Stimulated activated naive CD4-positive, alpha-beta T cell treated with Interleukin-2 at 50 U/mL for 16 hours (primary cell): Measurements from ENCODE around the gene CCNQ.

Experiments used
- DNase-seq: peaks from one replicate; lab custom pipeline; 2025; lab: John Stamatoyannopoulos, UW

Gene CCNQ

GRCh38 chrX:153637121-153638040 lies 38.4 kb upstream of the CCNQ start:
- DNase-seq, result no peak

GRCh38 chrX:153636716-153637115 lies 37.8 kb upstream of the CCNQ start:
- no peak for DNase-seq

GRCh38 chrX:153635788-153636668 lies 37.1 kb upstream of the CCNQ start:
- peak; percentile 16 for DNase-seq

GRCh38 chrX:153635388-153635787 lies 36.4 kb upstream of the CCNQ start:
- DNase-seq, result no peak

- no peak for DNase-seq
Observed at GRCh38 chrX:153634832-153635231, 35.9 kb upstream of the CCNQ start.

- no peak for DNase-seq
Observed at GRCh38 chrX:153634236-153634635, 35.3 kb upstream of the CCNQ start.

- DNase-seq, result no peak
Observed at GRCh38 chrX:153633607-153634180, 34.8 kb upstream of the CCNQ start.

GRCh38 chrX:153633048-153633447 lies 34.1 kb upstream of the CCNQ start:
- DNase-seq, result no peak

GRCh38 chrX:153632595-153632946 lies 33.6 kb upstream of the CCNQ start:
- DNase-seq, result no peak

- no peak for DNase-seq
Observed at GRCh38 chrX:153631907-153632594, 33.1 kb upstream of the CCNQ start.

- no peak for DNase-seq
Observed at GRCh38 chrX:153631346-153631745, 32.4 kb upstream of the CCNQ start.

GRCh38 chrX:153628665-153629064 lies 29.7 kb upstream of the CCNQ start:
- no peak for DNase-seq

- no peak for DNase-seq
Observed at GRCh38 chrX:153628129-153628528, 29.2 kb upstream of the CCNQ start.

- DNase-seq, result no peak
Observed at GRCh38 chrX:153627675-153628111, 28.8 kb upstream of the CCNQ start.

GRCh38 chrX:153626863-153627674 lies 28.1 kb upstream of the CCNQ start:
- DNase-seq, result no peak

- no peak for DNase-seq
Observed at GRCh38 chrX:153626025-153626633, 27.2 kb upstream of the CCNQ start.

- no peak for DNase-seq
Observed at GRCh38 chrX:153625271-153626024, 26.5 kb upstream of the CCNQ start.

- no peak for DNase-seq
Observed at GRCh38 chrX:153624196-153625091, 25.5 kb upstream of the CCNQ start.
